Testis (tissue), 3 donors: ENCODE measurements around the gene AGPAT2. TPM values are rescaled to one million over a fixed set of nuclear protein-coding genes. Genes with fewer than 3 reads are reported as not detected.

Source experiments
- DNase-seq: peaks from one replicate; pipeline ENCODE4 v3.0.0-alpha.2; 2019
- H3K27ac ChIP-seq, 2 donors: fragments of 200-600 bp; sonication (generic); one replicate each; pipeline ENCODE4 v1.5.1; 2019
- H3K27me3 ChIP-seq: fragments of 200-600 bp; sonication (generic); one replicate; pipeline ENCODE4 v1.5.1; 2019
- H3K36me3 ChIP-seq: fragments of 200-600 bp; sonication (generic); one replicate; pipeline ENCODE4 v1.5.1; 2017; ENCODE audit warnings: low read depth; ENCODE audit errors: missing control alignments
- H3K4me1 ChIP-seq: fragments of 200-600 bp; sonication (generic); one replicate; pipeline ENCODE4 v1.5.1; 2019
- H3K4me3 ChIP-seq, 2 donors: fragments of 200-600 bp; sonication (generic); one replicate each; pipeline ENCODE4 v1.5.1; 2017 to 2019
- H3K9me3 ChIP-seq: fragments of 200-600 bp; sonication (generic); one replicate; pipeline ENCODE4 v1.5.1; 2017
- CTCF ChIP-seq, 3 experiments: fragments of 450-650 bp in 2 of 3; fragments of 200-600 bp in 1 of 3; sonication (generic) in 1 of 3; IDR thresholded peaks; one replicate each; pipeline ENCODE4 v1.5.1; 2016 to 2019; ENCODE audit warnings: antibody characterized with exemption in 3 of 3, mild to moderate bottlenecking in 2 of 3, moderate library complexity in 1 of 3
- POLR2A ChIP-seq: fragments of 450-650 bp; IDR thresholded peaks from one replicate; pipeline ENCODE4 v1.6.1; 2017; ENCODE audit warnings: antibody characterized with exemption, mild to moderate bottlenecking, moderate library complexity
- WGBS, 2 donors: methylation state at CpG; one replicate each; pipeline ENCODE4 v1.1.5; 2018; 5-methylcytosine and 5-hydroxymethylcytosine counted together
- intact Hi-C: fragments of 100-400 bp; cut with DNase I; formaldehyde crosslinking; loops from one replicate; pipeline ENCODE4 v1.15.1; 2023; ENCODE audit warnings: low total_unique reads
- polyA plus RNA-seq: library from polyadenylated mRNA; stranded (reverse); fragments of 350-450 nt; fragmentation: Illumina TruSeq; extraction: RNeasy Lipid Tissue Mini Kit (QIAGEN cat#74804); gene quantifications from one replicate; pipeline ENCODE4 v1.2.3, GENCODE V29; 2014; ENCODE audit warnings: low read depth, low replicate concordance; ENCODE audit not compliant: insufficient read depth
- total RNA-seq, 2 donors: library from RNA; depleted of rRNA; stranded (reverse); fragments of >200 nt; gene quantifications; one replicate each; pipeline ENCODE4 v1.2.3, GENCODE V29; 2016

Gene AGPAT2
- total and polyA plus RNA-seq, 3 donors from 2014 or later = 34.2 to 52.7 (median 46.6) TPM

DNA sequence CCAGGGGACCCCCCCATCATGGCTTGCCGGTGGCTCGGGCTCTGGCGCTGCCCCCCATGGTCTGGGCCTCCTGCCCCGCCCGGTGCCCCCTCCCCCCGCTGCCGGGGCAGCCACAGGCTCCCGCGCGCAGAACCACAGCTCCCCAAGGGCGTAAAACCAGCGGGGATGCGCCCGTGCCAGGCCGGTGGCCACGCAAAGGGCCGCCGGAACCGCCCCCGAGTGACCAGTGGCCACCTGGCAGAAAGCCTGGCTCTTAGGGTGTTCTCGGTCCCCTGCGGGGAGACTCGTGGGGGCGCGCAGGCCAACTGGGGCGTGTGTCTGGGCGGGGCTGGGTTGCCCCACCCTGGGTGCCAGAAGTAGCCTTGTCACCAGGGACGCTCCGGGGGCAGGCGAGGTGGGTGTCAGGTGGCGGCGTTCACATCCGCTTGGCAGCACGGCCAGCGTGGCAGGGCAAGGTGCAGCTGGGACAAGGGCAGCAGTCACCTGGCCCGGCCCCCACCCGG, 515 bp upstream of the AGPAT2 start:
- intact Hi-C loops = no loop called here
- no peaks in the 10 kb centered on the region for H3K36me3 ChIP-seq
- TF ChIP-seq POLR2A = no peak
- no peak for TF ChIP-seq CTCF (IDR thresholded peaks at IDR 0.05)
- H3K4me3 ChIP-seq = peak overlapping the region; percentile 57 to 87
- no peaks in the 10 kb centered on the region for H3K27me3 ChIP-seq
- peak overlapping the region; percentile 20 to 76 for H3K27ac ChIP-seq
- no peaks in the 10 kb centered on the region for H3K9me3 ChIP-seq
- 38 to 40% methylated on average over 1 to 26 of the region's 37 CpGs for WGBS, 2 donors
- DNase-seq = no peak
- H3K4me1 ChIP-seq = peaks cover 19% of the 10 kb centered on the region

GRCh38 chr9:136686534-136686793, 793 bp downstream of the AGPAT2 start:
- intact Hi-C loops = no loop called here
- H3K27me3 ChIP-seq = no peaks in the 10 kb centered on the region
- peaks cover 19% of the 10 kb centered on the region for H3K4me1 ChIP-seq
- peak overlapping the region; percentile 57 to 87 for H3K4me3 ChIP-seq
- no peaks in the 10 kb centered on the region for H3K9me3 ChIP-seq
- H3K27ac ChIP-seq = peak overlapping the region; percentile 20 to 76
- H3K36me3 ChIP-seq = no peaks in the 10 kb centered on the region
- no peak for DNase-seq
- 5% methylated on average over 19 of the region's 20 CpGs; no CpG with 5 or more reads in 1 of the 2 donors for WGBS, 2 donors
- TF ChIP-seq POLR2A (no peak), CTCF (IDR thresholded peaks at IDR 0.05) (no peak)

GRCh38 chr9:136685790-136686533, 1.3 kb downstream of the AGPAT2 start:
- no peak for DNase-seq
- H3K4me3 ChIP-seq = peak overlapping the region; percentile 57 to 87
- 46 to 47% methylated on average over 15 to 19 of the region's 19 CpGs for whole genome bisulfite sequencing, 2 donors
- peaks cover 19% of the 10 kb centered on the region for H3K4me1 ChIP-seq
- TF ChIP-seq CTCF (IDR thresholded peaks at IDR 0.05) (no peak), POLR2A (no peak)
- intact Hi-C loops = no loop called here
- no peaks in the 10 kb centered on the region for H3K9me3 ChIP-seq
- H3K36me3 ChIP-seq = no peaks in the 10 kb centered on the region
- no peaks in the 10 kb centered on the region for H3K27me3 ChIP-seq
- H3K27ac ChIP-seq = peak overlapping the region; percentile 20 to 76

DNA sequence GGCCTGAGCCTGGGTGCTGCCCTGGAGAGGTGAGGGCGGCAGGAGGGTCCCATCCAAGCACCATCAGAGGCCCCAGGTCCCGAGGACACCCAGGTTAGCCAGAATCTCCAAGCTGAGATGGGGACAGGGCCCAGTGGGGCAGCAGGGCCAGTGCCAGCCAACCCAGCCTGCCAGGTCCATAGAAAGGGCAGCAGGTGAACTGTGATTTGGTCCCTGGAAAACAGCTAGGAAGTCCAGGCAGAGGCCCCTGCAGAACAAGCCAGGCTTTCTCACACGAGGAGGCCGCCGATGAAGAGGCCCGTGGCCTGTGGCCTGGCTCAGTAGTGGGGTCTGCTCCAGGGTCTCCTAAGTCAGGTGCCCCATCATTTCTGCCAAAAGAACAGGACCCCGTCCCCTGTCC, 2.0 kb downstream of the AGPAT2 start:
- H3K4me3 ChIP-seq = no peak overlapping the region
- H3K9me3 ChIP-seq = no peaks in the 10 kb centered on the region
- H3K4me1 ChIP-seq = peaks cover 19% of the 10 kb centered on the region
- H3K27me3 ChIP-seq = no peaks in the 10 kb centered on the region
- no peaks in the 10 kb centered on the region for H3K36me3 ChIP-seq
- H3K27ac ChIP-seq = no peak overlapping the region
- 87% methylated on average over 7 of the region's 7 CpGs; no CpG with 5 or more reads in 1 of the 2 donors for WGBS, 2 donors
- intact Hi-C loops = no loop called here
- TF ChIP-seq CTCF (IDR thresholded peaks at IDR 0.05) (no peak), POLR2A (no peak)
- DNase-seq = no peak

DNA sequence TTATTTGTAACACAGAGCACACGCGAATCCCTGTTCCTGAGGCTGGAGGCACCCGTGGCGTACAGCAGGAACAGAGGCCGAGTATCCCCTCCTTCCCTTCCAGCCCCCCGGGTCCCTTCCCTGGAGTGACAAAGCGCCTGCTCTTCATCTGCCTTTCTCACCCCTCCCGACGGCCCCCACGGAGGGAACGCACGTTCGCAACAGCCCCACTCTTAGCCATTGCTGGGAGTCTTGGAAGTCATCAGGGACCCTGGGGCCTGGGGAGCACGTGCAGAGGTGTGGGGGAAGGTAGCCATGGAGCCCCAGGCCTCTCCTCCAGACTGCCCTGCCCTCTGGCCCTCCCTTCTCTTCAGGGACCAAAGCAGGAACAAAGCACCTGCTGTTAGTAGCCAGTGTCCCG, 2.5 kb downstream of the AGPAT2 start:
- WGBS, 2 donors = 88 to 96% methylated on average over 12 to 15 of the region's 15 CpGs
- H3K4me1 ChIP-seq = peaks cover 19% of the 10 kb centered on the region
- TF ChIP-seq POLR2A (no peak), CTCF (IDR thresholded peaks at IDR 0.05) (no peak)
- H3K36me3 ChIP-seq = no peaks in the 10 kb centered on the region
- H3K27ac ChIP-seq = no peak overlapping the region
- no peaks in the 10 kb centered on the region for H3K9me3 ChIP-seq
- no peak for DNase-seq
- intact Hi-C loops = no loop called here
- no peaks in the 10 kb centered on the region for H3K27me3 ChIP-seq
- H3K4me3 ChIP-seq = no peak overlapping the region
